Measurements from ENCODE around the gene MTHFR. TPM values are rescaled to one million over a fixed set of nuclear protein-coding genes. Genes with fewer than 3 reads are reported as not detected.

Gene MTHFR
- total RNA-seq, 1 experiment from 2014 or later: 22.6 TPM

DNA sequence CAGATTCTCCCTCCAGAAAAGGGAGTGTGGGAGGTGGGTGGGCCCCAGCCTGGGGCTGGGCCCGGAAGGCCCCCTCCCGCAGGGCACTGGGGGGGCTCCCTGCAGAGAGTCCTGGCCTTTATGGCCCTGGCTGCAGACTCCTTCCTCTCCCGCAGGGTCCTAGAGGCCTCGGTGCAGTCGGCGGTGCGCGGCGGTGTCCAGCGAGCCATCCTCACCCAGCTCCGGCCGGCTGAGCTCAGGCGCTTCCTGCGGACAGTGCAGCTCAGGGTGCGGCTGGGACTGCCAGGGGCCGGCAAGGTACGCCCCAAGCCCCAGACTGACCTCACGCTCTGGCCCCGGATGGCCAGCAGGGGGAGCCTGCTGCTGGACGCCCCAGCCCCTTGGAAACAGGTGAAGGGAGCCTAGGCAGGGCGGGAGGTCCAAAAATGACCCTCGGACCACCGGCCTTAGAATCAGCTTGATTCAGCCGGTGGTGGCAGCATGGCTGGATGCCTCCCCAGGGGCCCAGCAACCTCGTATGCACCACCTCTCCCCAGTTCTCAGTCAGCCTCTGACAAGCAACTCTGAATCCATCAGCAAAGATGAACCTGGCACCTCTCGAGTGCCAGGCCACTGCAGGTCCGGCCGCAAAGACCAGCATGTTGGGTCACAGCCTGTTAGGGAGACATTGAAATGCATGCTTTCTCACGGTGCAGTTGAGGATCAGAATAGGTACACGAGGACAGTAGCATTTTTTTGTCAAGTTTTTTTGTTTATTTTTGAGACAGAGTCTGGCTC is 20.6 kb downstream of the MTHFR start:
- ATAC-seq: peak; percentile 88
- Mint-ChIP-seq H3K4me1 (peaks cover 32% of the 10 kb centered on the region), H3K4me3 (peak overlapping the region; percentile 30; the same call in 1 of the 2 replicates), H3K9me3 (no peaks in the 10 kb centered on the region), H3K27me3 (ENCODE audit: low read depth) (no peaks in the 10 kb centered on the region), H3K36me3 (no peaks in the 10 kb centered on the region), H3K27ac (peak overlapping the region; percentile 70; the same call in 1 of the 2 replicates)
- CTCF ChIA-PET: interaction anchor here (0.6 to 4.5 kb wide), 66 partner anchors 8 to 523 kb away, joined by 3 to 98 read pairs (median 4); partner anchors contain the start of genes AGTRAP, C1orf167, CLCN6 and DISP3
- POLR2A ChIA-PET: interaction anchor here (0.7 to 2.3 kb wide), 3 partner anchors 8 to 95 kb away, joined by 3 to 9 read pairs (median 3); no protein-coding TSS in a partner anchor
- DNase-seq (ENCODE audit: low spot score): peak; percentile 92
- no peak for TF ChIP-seq NR3C1 (CRISPR knock-in tag; conservative IDR thresholded peaks at IDR 0.05; ENCODE audit: low read depth)
- no peak for TF ChIP-seq ZBTB21 (CRISPR knock-in tag; IDR thresholded peaks at IDR 0.05; ENCODE audit: borderline replicate concordance)
- TF ChIP-seq FOXP1 (CRISPR knock-in tag; IDR thresholded peaks at IDR 0.05; ENCODE audit: borderline replicate concordance): no peak
- TF ChIP-seq CDX4 (CRISPR knock-in tag; IDR thresholded peaks at IDR 0.05; ENCODE audit: borderline replicate concordance): no peak
- no peak for TF ChIP-seq RORB (CRISPR knock-in tag; IDR thresholded peaks at IDR 0.05)
- TF ChIP-seq, protein P1, sequence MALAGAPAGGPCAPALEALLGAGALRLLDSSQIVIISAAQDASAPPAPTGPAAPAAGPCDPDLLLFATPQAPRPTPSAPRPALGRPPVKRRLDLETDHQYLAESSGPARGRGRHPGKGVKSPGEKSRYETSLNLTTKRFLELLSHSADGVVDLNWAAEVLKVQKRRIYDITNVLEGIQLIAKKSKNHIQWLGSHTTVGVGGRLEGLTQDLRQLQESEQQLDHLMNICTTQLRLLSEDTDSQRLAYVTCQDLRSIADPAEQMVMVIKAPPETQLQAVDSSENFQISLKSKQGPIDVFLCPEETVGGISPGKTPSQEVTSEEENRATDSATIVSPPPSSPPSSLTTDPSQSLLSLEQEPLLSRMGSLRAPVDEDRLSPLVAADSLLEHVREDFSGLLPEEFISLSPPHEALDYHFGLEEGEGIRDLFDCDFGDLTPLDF (CRISPR knock-in tag; IDR thresholded peaks at IDR 0.05): no peak
- no peak for TF ChIP-seq NFYB (CRISPR knock-in tag; conservative IDR thresholded peaks at IDR 0.05; ENCODE audit: low read depth)
- TF ChIP-seq TP53 (CRISPR knock-in tag; IDR thresholded peaks at IDR 0.05): no peak
- no peak for TF ChIP-seq AR (CRISPR knock-in tag; IDR thresholded peaks at IDR 0.05)
- no peak for TF ChIP-seq CBFB (CRISPR knock-in tag; IDR thresholded peaks at IDR 0.05; ENCODE audit: low read depth)
- no peak for TF ChIP-seq USF2 (CRISPR knock-in tag; IDR thresholded peaks at IDR 0.05)
- TF ChIP-seq ESRRA (CRISPR knock-in tag; IDR thresholded peaks at IDR 0.05; ENCODE audit: borderline replicate concordance): no peak
- TF ChIP-seq, protein P2, sequence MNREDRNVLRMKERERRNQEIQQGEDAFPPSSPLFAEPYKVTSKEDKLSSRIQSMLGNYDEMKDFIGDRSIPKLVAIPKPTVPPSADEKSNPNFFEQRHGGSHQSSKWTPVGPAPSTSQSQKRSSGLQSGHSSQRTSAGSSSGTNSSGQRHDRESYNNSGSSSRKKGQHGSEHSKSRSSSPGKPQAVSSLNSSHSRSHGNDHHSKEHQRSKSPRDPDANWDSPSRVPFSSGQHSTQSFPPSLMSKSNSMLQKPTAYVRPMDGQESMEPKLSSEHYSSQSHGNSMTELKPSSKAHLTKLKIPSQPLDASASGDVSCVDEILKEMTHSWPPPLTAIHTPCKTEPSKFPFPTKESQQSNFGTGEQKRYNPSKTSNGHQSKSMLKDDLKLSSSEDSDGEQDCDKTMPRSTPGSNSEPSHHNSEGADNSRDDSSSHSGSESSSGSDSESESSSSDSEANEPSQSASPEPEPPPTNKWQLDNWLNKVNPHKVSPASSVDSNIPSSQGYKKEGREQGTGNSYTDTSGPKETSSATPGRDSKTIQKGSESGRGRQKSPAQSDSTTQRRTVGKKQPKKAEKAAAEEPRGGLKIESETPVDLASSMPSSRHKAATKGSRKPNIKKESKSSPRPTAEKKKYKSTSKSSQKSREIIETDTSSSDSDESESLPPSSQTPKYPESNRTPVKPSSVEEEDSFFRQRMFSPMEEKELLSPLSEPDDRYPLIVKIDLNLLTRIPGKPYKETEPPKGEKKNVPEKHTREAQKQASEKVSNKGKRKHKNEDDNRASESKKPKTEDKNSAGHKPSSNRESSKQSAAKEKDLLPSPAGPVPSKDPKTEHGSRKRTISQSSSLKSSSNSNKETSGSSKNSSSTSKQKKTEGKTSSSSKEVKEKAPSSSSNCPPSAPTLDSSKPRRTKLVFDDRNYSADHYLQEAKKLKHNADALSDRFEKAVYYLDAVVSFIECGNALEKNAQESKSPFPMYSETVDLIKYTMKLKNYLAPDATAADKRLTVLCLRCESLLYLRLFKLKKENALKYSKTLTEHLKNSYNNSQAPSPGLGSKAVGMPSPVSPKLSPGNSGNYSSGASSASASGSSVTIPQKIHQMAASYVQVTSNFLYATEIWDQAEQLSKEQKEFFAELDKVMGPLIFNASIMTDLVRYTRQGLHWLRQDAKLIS (CRISPR knock-in tag; IDR thresholded peaks at IDR 0.05; ENCODE audit: borderline replicate concordance): no peak
- TF ChIP-seq MYBL2 (CRISPR knock-in tag; IDR thresholded peaks at IDR 0.05): no peak
- TF ChIP-seq TEAD4 (CRISPR knock-in tag; IDR thresholded peaks at IDR 0.05): no peak
- peak; percentile 62 for TF ChIP-seq ZNF423 (CRISPR knock-in tag; IDR thresholded peaks at IDR 0.05)
- no peak for TF ChIP-seq HMGA2 (CRISPR knock-in tag; IDR thresholded peaks at IDR 0.05)
- TF ChIP-seq, protein P3, sequence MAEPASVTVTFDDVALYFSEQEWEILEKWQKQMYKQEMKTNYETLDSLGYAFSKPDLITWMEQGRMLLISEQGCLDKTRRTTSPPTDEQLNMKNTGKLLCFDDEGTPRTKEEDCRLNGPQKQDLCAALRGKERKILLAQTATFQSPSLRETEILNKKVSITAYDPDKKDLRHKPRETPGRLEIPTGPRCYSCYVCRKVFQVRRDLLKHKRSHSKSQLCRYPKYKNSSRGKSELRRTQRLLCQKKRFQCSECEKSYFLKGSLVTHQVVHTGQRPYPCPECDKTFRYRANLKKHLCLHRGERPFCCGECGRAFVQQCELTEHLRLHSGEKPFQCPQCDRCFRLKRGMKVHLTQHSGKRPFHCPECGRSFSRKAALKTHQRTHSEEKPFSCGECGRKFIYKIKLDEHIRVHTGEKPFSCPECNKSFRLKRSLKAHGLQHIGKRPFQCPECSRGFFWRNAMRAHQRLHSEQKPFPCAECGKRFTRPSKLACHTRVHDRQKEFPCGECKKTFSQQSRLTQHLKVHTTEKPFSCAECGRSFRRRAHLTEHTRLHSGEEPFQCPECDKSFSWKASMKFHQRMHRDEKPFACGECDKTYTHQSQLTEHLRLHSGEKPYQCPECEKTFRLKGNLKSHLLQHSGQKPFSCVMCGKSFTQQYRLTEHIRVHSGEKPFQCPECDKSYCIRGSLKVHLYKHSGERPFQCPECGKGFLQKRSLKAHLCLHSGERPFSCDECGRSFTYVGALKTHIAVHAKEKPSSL (CRISPR knock-in tag; conservative IDR thresholded peaks at IDR 0.05): no peak
- TF ChIP-seq ZNF512 (CRISPR knock-in tag; IDR thresholded peaks at IDR 0.05; ENCODE audit: borderline replicate concordance): no peak
- TF ChIP-seq CREB1 (CRISPR knock-in tag; IDR thresholded peaks at IDR 0.05): no peak
- no peak for TF ChIP-seq SMAD3 (CRISPR knock-in tag; IDR thresholded peaks at IDR 0.05; ENCODE audit: borderline replicate concordance)
- TF ChIP-seq ETV6 (CRISPR knock-in tag; IDR thresholded peaks at IDR 0.05): peak; percentile 53; the same call in 1 of the 2 replicates
- no peak for TF ChIP-seq GRHL2 (CRISPR knock-in tag; IDR thresholded peaks at IDR 0.05; ENCODE audit: insufficient replicate concordance, severe bottlenecking)
- TF ChIP-seq ZNF121 (CRISPR knock-in tag; IDR thresholded peaks at IDR 0.05): 0 out of 2 replicates have a peak, but pooled peaks have one; percentile 60

All from WTC11 (cell line).